GM18517 (cell line): ENCODE data around the gene DIPK1C.

Experiments
- ATAC-seq: cut with Tn5 transposase; IDR thresholded peaks from one replicate; pipeline ENCODE4 v1.9.1; 2021; ENCODE audit warnings: mild to moderate bottlenecking, moderate library complexity; ENCODE audit not compliant: unreplicated experiment

Gene DIPK1C

DNA sequence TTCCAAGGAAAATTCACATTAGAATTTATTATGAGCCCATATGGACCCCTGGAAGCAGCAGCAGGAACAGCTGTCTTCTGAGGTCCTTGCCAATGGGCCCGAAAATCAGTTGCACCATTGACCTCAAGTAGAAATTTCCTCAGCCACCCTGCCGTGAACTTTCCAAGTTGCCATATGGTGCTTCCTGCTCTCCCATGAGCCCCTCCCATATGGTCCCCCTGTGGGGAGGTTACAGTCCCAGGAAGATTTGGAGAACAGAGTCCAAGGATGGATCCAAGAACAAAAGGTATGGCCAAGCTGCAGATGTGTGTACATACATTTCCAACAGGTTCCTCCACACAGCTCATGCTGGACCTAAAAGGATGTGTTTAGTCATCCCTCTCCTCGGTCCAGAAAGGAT, 34.6 kb downstream of the DIPK1C start:
- no peak for ATAC-seq

DNA sequence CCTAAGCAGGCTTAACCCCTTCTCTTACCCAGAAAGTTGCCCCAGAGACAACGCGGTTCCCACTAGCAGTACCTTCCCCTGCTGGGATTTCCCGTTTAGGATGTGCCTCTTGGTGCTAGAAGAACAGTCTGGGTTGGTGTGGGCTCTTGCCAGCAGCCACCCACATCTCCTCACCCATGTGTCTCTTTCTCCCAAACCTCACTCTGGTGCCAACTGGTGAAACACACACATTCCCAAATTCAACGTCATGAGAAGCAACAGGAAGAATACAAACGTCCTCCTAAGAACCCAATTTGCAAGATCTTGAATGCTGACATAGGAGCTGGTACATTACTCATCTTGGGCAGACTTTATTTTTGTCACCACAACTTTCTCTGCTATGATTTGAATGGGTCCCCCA, 36.2 kb downstream of the DIPK1C start:
- ATAC-seq: no peak

DNA sequence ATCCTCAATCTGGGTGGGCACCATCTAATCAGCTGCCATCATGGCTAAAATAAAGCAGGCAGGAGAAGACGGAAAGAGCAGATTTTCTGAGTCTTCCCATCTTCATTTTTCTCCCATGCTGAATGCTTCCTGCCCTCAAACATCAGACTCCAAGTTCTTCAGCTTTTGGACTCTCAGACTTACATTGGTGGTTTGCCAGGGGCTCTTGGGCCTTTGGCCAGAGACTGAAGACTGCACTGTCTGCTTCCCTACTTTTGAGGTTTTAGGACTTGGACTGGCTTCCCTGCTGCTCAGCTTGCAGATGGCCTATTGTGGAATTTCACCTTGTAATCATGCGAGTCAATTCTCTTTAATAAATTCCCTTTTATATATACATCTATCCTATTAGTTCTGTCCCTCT, 36.6 kb downstream of the DIPK1C start:
- no peak for ATAC-seq

DNA sequence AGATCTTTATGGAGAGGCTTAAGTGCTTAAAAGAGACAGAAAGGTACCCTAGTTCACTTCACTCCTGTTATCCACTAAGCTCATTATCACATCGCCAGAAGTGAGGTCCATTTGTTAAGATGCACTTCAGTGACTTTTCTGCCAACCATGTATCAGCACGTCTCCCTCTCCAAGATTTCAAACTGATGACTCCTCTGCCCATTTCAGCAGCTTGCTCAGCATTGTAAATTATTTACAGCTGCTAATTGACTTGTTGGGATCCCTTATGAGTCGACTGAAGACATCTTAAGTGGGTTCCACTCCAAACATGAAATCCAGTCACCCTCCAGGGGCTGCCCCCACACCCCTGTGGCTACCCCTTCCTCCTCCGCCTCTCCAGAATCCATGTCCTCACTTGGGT, 37.3 kb downstream of the DIPK1C start:
- ATAC-seq: no peak

DNA sequence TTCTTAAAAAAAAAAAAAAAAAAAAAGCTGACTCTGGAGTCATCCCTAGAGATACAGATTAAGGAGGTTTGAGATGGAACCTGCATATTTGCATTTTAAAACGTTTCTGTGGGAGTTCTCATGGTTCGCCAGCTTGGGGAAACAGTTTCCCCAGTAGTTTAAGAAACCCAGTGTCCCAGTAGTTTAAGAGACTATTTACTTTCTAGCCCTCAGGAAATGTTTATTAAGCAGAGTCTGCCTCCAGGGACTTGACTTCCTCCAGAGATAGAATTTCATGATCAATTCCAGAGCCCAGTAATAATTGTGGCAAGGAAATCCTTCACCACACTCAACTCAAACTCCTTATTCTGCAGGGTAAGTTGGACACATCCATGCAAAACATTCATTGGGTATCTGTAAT, 39.1 kb downstream of the DIPK1C start:
- ATAC-seq: no peak

DNA sequence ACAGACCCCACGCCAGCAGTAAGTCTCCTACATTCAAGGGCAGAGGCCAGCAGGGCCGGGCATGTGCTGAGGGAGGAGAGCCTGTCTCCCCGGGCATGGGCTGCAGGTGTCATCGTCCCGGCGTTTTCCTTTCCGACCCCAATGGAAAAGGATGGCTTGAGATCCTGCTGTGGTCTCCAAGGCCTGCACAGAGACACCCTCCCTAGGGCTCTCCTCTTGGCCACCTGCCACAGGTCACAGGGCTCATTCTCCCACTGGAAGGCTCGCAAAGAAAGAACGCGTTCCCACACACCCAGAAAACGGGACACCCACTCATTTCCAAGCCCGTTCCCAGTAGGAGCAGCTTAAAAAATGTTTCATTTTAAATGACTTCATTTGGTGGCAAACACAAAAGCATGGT, 41.0 kb downstream of the DIPK1C start:
- no peak for ATAC-seq

DNA sequence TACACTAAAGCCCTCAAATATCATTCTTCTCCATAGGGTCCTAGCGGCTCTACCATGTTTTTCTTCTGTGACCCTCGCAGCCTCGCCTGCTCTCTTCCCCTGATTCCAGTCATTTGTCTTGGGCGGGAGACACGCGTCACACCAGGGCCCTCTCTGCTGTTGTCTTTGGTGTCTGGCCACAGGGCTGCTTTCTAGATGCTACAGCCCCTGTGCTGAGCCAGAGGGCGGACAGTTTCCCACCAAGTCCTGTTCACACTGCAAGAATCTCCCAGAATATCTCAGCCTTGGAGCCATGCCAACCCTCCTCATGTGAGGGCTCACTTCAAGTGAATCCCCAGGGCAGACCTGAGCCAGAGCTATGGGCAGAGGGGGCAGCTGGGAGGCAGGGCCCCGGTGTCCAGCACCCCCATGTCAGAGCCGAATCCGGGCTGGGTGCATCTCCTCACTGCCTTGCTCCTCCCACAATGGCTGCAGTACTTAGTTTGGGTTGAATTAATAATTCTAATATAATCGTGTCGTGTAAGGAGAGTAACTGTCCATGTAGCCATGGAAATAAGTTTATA, 42.1 kb downstream of the DIPK1C start:
- ATAC-seq: no peak

DNA sequence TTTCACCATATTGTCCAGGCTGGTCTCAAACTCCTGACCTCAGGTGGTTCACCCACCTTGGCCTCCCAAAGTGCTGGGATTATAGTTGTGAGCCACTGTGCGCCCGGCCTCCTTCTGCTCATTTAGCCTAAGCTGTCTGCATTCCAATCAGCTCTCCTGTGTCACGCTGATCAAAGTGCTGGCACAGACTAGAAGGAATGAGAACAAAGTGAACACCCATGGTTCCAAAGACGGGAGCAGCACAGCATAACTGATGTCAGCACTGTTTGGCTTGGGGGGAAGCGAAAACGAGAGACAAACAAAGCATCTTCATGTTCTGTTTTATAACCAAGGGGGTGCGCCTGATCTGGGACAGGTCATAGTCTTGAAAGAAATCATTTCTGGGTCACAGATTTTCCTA, 43.3 kb downstream of the DIPK1C start:
- no peak for ATAC-seq

DNA sequence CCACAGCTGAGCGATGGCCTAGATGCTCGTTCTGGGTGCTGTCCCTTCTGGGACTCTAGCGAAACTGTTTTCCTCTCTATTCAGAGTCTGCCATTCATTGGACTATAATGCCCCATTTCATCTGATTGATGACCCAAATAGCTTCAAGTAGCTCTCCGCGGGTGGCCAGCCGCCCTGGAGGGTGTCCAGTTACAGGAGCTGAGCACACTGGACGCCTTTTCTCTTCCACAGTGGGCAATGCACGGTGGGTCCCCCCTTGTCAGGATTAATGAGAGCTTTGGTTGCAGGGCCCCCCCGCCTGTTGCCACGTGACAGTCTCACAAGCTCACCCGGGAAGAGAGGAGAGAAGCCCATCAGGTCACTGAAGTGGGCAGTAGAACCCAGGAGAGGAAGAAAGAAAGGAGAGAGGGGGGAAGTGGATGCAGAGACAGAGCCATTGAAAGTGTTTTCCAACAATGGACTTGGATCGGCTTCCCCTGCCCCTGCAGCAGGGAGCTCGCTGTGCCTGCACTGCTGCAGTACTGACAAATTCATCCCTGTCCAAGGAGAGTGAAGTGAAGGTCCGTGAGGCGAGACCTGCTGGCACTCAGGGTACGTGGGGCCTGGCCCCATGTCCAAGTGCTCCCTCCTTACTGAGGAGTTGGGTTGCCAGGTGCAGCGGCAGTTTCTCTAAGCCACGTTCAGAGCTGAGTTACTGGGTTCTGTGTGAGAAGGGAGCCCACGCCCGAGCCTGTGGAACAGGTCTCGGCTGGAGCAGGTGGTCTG, 44.8 kb downstream of the DIPK1C start:
- ATAC-seq: no peak

DNA sequence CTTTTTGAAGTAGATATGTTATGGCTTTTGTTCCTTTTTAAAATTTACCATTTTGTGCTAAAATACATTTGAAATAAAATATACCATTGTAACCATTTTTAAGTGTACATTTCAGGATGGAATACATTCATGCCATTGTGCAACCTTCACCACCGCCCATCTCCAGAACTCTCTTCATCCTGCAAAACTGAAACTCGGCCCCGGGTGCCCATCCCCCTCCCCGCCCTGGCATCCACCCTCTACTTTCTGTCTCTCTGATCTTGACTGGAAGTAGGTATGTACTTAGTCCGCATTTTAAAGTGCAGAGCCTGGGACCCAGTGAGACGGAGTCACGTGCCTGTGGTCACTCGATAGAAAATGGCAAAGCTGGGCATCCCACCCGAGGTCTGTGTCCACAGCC, 45.6 kb downstream of the DIPK1C start:
- ATAC-seq: no peak

DNA sequence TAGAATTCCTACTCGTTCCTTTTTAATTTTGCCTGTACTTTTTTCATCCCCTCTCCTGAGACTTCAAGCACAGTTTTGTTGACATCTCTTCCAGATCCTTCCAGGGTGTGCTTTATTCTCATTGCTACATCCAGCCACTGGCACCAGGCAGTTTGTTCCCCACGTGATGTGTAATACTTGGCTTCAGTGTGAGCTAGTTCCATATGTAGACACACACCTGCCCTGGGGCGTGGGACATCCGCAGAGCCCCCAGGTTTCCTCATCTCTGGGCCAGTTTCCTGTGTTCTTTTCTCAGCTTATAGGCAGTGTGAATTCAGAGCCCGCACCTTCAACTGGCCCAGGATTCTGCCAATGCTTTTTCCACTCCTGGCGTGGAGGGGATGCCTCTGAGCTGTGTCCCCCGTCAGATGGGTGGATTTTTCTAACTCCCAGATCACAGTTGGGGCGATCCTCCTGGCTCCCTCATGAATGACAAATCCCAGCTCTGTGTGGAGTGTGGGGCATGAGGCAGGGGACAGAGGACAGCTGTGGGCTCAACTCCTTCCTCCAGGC, 46.6 kb downstream of the DIPK1C start:
- no peak for ATAC-seq

DNA sequence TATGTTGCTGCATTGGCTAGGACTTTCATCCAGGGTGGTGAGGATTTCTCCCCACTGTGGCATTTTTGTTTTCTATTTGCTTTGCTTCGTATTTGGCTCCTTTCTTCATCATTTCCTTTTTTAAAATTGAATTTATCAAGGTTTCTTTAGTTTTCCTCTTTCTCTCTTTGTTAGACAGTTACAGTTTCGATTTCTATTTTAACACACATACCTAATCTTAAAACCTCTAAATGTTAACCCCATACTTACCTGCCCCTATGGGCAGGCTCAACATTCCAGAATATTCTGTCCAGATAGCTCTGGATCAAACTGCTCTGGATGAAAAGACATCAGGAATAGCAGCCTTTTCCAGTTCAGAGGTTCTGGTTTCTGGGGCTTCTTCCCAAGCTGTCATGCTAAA, 49.2 kb downstream of the DIPK1C start:
- no peak for ATAC-seq

DNA sequence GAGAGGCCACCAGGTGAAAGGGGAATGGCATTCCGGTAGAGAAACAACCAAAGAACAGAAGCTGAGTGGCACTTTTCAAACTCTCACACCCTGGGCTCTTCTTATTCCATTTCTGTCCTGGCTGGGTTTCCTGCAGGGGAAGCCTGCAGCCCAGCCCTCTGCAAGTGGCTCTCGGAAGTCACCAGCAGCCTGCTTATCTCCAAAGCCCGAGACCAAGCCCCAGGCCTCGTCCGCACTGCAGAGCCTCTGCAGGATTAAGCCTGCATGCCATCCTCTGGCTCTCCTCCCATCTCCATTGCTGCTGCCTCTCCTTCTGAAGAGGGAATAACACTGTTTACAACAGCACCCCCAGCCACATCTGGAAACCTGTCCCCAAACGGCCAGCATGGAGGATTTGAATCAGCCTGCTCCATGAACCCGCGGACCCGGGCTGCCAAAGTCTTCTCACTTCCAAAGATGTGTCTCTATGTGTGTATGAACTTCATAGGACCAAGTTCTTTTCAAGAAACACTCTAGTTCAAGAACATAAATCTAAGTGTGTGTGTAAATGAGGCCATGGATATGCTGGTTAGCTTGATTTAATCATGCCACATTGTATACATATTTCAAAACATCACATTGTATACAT, 54.2 kb downstream of the DIPK1C start:
- no peak for ATAC-seq

DNA sequence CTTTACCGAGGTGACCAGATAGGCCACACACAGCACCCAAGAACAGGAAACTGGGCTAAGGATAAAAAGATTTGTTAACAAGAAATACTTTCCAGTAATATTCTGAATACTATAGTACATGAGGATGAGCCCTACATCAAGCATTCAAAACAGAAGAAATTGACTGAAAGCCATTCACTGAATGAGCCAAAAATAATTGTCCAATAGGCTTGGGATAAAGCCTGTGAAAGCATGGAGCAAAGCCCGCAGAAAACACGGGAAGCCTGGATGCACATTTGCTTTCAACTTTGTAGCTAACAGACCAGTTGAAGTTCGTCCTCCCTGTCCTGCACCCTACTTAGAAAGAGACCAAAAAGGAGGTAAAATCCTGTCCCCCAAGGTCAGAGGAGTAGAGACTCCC, 56.3 kb downstream of the DIPK1C start:
- no peak for ATAC-seq

DNA sequence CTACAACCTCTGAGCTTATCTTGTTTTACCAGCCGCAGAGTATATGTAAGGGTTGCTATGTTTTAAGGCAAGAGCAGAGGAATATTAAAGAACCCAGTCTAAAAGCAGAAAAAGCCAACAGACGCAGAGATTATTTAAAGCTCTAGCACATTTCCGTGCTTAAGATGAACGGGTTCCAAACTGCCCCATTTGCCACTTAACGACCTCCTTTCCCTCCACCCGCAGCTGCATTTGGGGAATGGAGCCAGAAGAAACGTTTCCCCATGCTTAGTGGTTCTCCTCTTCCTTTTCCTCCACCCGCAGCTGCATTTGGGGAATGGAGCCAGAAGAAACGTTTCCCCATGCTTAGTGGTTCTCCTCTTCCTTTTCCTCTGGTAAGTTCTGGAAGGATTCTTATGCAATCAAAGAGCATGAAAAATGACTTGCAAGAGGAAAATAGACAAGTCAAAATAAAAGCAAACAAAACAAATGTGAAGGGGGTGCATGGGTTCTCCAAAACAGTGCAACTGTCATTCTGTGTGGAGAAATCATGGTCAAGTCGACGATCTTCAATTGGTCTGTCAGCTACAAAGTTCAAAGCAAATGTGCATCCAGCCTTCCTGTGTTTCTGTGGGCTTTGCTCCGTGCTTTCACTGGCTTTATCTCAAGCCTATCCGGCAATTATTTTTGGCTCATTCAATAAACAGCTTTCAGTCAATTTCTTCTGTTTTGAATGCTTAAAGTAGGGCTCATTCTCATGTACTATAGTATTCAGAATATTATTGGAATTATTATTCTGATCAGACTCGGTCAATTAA, 57.8 kb downstream of the DIPK1C start:
- ATAC-seq: no peak

DNA sequence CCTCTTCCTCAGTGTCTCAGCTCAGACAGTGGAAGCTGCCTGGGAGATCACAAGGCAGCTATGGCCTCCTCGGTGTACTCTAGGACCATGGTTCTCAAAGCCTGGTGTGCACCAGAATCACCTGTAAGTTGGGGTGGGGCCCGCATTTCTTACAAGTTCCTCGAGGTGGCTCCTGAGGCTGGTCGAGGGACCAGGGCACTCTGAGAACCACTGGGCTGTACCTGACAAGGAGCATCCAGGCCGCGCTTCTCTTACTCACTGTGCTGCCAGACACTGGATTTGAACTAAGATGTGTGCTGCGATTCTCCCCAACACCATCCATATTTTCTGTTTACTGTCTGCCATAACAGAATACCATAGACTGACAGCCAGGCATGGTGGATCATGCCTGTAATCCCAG, 59.5 kb downstream of the DIPK1C start:
- ATAC-seq: no peak

DNA sequence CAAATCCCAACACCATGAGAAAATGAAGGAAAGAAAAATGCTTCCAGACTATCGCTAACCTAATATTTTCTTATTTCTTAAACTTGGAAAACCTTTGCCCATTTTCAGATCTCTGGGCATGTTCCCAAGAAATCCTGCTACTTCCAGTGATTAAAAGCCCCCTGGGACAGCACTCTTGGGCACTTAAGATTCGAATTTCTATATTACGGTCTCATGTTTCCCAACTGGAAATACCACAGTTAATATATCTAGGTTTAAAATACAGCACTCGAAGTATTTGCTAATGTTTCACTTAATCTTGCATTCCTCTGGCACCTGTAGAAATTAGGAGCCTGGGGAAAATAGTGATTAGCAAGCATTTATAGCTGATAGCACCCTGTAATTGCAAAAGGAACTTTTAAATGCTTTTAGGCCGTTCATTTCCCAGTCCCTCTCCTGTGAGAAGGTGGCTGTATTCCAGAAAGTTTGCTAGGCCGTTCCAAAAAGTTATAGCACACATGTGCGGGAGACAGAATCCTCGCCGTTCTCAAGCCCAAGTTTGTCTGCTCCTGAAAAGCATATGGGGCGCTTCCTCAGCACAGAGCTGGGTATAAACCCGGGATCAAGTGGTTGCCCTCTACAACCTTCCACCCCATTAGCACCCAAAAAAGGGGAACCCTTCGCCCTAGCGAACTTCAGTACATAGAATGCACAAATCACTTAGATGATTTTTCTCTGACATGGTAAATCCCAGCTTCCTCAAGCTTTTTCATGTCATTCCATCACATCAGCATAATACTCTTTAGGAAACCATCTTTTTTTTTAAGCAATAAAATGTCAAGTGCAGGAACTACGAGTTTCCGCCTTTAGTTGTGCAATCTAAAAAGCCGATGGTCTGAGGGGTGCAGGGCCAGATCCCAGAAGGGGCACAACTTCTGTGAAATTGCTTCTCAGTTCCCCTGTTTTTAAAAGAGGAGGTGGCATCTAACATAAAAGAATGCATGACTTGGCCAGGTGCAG, 60.6 kb downstream of the DIPK1C start:
- ATAC-seq: no peak

DNA sequence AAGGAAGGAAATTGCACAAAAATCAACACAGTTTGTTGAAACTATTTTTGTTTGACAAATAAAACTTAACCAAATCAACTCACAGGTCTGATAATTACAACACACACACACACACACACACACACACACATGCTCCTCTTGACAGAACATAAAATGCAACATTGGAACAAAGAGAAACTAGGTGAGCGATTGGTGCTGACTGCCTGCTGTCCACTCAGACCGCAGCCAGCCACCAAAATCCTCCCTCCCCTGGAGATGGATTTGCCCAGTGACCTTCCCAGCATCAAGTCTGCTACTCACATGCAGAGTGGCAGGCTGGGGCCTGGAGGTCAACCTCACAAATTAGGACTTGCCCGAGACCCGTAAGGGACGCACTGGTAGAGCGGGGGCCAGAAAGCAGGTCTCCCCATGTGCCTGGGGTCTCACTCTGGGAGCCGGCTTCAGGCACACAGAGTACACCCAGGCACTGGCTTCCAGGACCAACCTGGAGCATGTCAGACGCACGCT, 61.4 kb downstream of the DIPK1C start:
- no peak for ATAC-seq

DNA sequence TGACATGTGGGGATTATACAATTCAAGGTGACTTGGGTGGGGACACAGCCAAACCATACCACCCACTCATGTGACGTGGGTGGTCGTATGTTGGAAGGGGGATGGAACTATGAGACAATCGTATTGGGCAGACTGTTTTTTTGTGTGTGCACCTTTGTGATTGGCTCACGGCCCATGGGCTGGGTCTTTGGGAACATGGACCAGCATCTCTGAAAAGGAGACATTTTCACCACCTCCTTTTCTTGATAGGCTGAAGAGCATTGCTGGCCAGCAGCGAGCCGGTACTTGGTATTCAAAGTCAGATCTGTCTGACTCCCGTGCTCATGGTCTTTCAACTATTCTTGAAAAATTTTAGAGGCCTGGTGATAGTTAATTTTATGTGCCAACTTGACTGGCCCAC, 62.1 kb downstream of the DIPK1C start:
- ATAC-seq: no peak

DNA sequence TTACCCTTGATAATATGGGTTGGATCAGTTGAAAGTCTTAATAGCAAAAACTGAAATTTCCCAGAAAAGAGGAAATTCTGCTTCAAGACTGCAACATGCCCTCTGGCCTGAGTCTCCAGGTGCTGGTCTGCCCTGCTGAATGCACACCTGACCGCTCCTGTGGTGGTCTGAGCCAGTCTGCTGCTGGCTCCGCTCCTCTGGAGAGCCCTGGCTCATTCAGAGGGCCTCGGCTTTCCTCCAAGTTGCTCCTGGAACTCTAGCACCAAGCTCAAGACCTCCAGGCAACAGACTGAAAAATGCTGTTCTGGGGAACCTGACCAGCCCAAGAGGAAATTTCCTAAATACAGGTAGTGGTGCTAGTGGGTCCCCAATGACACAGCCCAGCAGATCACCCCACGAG, 64.8 kb downstream of the DIPK1C start:
- no peak for ATAC-seq
